KOPT-K1 (cell line): Measurements from ENCODE around the gene SPDL1.

Source experiments
- H3K27ac ChIP-seq: fragments of 200-600 bp; sonication (generic); 2 replicates; pipeline ENCODE4 v1.5.1; 2016; ENCODE audit warnings: antibody characterized with exemption, mild to moderate bottlenecking, low read depth, low read length; ENCODE audit not compliant: poor library complexity, severe bottlenecking
- H3K36me3 ChIP-seq: fragments of 200-600 bp; sonication (generic); 2 replicates; pipeline ENCODE4 v1.5.1; 2017; ENCODE audit warnings: antibody characterized with exemption, mild to moderate bottlenecking, low read length, moderate library complexity; ENCODE audit not compliant: insufficient read depth
- H3K9me3 ChIP-seq: fragments of 200-600 bp; sonication (generic); 2 replicates; pipeline ENCODE4 v1.5.1; 2017; ENCODE audit warnings: antibody characterized with exemption, low read length, mild to moderate bottlenecking; ENCODE audit not compliant: insufficient read depth, poor library complexity, severe bottlenecking

Gene SPDL1

DNA sequence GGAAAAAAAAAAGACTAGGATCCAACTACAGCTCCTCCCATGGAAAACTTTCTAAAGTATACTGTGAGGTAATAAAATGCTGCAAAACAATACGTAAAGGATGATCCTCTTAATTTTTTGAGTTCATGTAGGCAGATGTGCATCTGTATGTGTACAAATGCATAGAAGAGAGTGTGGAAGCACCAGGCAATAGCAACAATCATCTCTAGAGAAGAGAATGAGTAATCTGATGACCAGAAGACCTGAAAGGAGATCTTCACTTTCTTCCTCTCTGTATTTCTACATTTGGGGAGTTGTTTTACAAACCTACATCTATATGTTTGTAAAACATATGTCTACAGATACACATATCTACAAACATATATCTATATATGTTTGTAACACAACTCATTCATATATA is 29.3 kb upstream of the SPDL1 start:
- H3K27ac ChIP-seq: no peak overlapping the region
- H3K9me3 ChIP-seq: no peaks in the 10 kb centered on the region
- H3K36me3 ChIP-seq: no peaks in the 10 kb centered on the region

DNA sequence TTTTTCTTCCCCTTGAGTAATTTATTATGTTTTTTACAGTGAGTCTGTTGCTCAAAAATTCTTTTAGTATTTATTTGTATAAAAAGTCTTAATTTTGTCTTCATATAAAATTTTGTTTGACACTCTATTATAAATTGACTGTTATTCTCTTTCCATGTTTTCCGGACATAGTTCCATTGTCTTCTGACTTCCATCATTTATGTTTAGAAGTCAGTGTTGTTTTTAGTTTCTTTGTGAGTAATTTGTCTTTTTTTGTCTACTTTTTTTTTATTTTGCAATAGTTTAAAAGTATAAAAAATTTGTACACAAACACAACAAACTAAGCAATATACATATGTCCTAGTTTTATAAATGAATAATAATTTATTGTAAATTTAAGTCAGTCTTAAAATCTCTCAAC is 25.7 kb upstream of the SPDL1 start:
- Histone ChIP-seq H3K27ac (no peak overlapping the region), H3K9me3 (no peaks in the 10 kb centered on the region), H3K36me3 (no peaks in the 10 kb centered on the region)

DNA sequence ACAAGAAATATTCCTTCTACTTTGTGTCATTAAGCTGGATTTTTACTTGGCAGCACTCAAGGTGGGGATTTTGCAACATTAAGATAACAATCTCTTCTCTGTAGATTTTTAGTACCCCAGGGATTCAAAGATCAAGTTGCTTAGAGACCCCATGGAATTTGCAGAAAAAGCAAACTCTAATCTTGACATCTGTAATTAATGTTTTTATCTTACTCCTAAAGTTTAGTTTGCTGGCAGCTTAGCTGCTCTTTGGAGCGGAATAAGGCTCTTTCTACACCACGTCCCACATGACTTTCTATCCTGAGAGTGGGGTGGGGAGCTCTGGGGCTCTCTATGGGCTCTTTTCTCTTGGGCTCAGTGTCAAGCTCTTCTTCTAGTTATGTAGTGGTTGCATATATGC is 21.7 kb upstream of the SPDL1 start:
- Histone ChIP-seq H3K9me3 (no peaks in the 10 kb centered on the region), H3K27ac (no peak overlapping the region), H3K36me3 (no peaks in the 10 kb centered on the region)

DNA sequence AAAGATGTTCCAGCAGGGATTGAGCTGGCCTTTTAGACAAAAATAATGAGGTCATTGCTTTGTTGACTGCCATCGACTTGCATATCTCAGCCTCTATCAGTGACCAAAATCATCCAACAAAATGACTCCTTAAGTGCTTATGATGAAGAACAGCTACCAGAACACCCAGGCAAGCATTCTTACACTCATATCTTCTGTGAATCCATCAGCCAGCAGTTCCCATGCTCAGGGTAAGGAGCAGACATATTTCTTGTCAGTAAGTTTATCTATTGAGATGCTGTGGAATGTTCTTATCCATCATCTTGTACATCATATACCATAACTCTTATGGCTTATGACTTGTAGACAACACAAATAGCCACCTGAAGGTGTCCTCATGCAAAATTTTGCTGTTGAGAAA is 20.2 kb upstream of the SPDL1 start:
- Histone ChIP-seq H3K36me3 (no peaks in the 10 kb centered on the region), H3K27ac (no peak overlapping the region), H3K9me3 (no peaks in the 10 kb centered on the region)

DNA sequence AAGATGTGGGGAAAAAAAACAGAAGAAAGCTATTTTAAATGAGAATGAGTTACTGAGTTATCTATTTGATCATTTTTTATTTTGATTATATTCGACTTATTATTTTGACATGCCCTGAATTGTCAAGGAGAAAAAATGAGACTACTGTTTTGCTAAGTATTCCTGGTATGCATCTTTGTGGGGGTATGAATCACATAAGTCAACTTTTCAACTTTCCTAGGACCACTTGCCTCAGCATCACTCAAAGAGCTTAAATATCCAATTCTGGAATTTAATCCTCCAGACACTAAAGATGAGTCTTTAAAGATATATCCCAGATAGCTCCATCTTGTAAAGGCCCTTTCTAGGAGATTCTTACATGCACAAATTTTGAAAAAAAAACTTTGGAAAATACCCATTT is 17.4 kb upstream of the SPDL1 start:
- no peaks in the 10 kb centered on the region for H3K9me3 ChIP-seq
- no peaks in the 10 kb centered on the region for H3K36me3 ChIP-seq
- H3K27ac ChIP-seq: no peak overlapping the region

DNA sequence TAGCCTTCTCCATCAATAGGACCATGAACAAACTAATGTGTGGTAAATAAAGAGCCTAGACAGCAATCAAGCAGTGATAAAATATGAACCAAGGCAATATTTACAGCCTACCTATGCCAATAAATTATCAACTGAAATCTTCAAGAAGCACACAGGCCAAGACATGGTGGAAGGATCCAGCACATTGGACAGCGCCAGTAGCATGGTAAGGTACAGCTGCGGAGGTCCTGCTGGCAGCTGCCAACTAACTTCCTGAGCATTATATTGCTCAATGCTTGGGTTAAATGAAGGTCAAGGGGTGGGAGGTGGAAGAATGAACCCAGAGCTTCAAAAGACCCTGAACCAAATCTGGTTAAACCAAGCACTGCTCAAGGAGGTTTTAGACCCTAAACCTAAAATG is 16.5 kb upstream of the SPDL1 start:
- Histone ChIP-seq H3K27ac (no peak overlapping the region), H3K36me3 (no peaks in the 10 kb centered on the region), H3K9me3 (no peaks in the 10 kb centered on the region)

DNA sequence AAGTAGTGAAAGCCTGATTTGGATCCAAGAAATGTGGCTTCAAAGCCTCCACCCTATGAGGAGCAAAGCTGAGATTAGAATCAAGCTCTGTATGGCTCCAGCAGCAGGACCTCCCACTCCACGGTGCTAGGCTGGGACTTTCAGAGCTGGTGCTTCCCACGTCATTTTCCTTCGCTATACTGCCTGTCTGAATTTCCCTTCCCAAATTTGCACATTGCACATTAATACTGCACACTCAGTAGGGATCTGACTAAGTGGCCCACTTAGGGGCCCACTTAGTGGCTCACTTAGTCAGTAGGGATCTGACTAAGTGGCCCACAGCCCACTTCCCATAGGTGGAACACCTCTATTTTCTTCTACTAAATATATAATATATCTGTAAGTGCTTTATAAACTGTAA is 14.1 kb upstream of the SPDL1 start:
- no peaks in the 10 kb centered on the region for H3K9me3 ChIP-seq

DNA sequence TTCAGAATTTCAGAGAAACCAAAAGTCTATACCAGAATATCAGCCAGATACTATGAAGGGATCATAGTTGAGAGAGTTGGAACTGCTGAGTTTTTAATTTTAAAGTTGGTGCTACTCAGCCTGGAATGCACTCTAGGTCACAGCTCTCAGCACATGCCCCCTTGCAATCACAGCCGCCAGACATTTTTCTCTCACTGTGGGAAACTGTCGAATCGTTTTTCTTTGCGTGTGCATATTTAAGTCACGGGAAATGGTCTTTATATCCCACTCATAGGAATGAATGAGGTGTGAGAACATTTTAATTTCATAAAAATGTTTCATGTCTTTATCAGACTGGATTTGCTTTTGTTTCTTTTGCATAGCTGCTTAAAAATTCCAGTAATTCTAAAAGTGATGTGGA is 12.2 kb upstream of the SPDL1 start:
- Histone ChIP-seq H3K36me3 (no peaks in the 10 kb centered on the region), H3K9me3 (no peaks in the 10 kb centered on the region), H3K27ac (no peak overlapping the region)

More for the DNA sequence above, 14.1 kb upstream of the SPDL1 start:
- Histone ChIP-seq H3K27ac (no peak overlapping the region), H3K36me3 (no peaks in the 10 kb centered on the region)

DNA sequence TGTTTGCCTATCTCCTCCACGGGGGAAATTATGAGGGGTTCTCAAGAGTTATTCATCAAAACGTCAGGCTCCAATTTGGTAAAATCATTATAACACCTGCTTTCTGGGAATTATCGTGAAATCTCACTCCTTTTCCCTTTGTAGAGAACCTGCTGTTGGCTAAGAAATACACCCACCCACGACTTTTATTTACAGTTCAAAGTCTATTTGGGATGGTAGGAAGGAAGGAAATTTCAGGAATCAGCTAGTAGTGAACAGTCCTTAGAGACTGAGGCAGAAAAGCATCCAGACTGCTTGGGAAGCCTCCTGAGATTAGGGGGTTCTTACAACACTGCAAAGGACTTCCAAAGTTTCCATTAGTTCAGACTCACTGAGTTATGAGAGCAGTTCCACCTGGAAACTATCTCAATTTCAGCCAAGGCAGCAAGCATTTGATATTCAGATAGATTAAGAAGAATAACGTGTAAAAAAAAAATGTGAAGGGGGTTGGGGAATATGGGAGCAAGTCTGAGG is 9.4 kb upstream of the SPDL1 start:
- Histone ChIP-seq H3K36me3 (no peaks in the 10 kb centered on the region), H3K27ac (no peak overlapping the region)

DNA sequence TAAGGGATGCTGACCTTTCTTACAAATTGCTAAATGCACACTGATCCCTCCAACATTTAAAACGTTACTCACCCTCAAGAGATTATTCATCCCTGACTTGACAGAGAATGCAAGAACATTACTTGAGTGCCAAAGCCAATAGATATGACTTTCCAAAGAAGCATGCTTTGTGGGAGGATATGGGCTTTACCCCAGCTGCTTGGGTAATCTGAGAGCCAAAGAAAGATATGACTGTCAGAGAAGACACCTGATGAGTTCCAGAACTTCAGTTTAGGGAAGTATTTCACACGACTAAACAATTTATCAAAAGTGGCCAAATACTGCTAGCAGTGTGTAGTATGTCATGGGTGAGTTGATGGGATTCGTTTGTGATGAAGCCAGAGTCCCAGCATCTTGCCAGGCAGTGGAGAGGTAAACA is 7.4 kb upstream of the SPDL1 start:
- no peak overlapping the region for H3K27ac ChIP-seq
- H3K9me3 ChIP-seq: no peaks in the 10 kb centered on the region
- no peaks in the 10 kb centered on the region for H3K36me3 ChIP-seq

More for the DNA sequence above, 9.4 kb upstream of the SPDL1 start:
- no peaks in the 10 kb centered on the region for H3K9me3 ChIP-seq

DNA sequence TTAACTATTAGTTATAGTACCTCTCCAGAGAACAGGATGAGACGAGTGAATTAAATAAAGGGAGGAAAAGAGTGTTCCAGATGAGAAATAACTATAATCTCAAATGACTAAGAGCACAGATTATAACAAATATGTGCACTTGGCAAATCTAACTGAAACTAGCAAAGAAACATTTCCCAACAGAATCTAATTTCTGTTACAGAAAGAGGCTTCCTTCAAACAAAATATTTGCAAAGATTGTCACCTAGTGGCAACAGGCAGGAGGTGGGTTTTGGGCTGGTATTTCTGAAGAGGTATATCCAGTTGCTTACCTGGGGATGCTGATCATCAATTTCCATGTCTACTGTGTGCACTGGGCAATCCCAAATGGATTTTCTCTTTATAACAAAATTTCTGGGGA is 5.6 kb upstream of the SPDL1 start:
- no peaks in the 10 kb centered on the region for H3K36me3 ChIP-seq
- H3K27ac ChIP-seq: no peak overlapping the region
- no peaks in the 10 kb centered on the region for H3K9me3 ChIP-seq

DNA sequence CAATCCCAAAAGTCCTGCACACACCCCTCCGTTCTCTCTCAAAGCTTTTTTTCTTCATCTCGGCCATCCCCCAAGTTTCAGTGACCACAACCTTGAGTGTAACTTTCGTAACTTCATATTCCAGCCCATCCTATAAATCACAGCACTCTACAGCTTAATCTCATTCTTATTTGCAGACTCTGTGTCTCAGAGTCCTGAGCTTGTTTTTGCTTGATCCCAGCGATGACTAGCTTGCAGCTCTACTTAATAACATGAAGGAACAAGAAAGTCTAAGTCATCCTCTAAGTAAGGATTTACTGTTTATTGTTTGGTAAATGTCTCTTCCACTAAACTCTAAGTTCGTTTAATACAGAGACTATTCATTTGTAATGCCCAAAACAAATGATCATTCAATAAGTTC is 2.6 kb upstream of the SPDL1 start:
- no peak overlapping the region for H3K27ac ChIP-seq
- no peaks in the 10 kb centered on the region for H3K9me3 ChIP-seq

DNA sequence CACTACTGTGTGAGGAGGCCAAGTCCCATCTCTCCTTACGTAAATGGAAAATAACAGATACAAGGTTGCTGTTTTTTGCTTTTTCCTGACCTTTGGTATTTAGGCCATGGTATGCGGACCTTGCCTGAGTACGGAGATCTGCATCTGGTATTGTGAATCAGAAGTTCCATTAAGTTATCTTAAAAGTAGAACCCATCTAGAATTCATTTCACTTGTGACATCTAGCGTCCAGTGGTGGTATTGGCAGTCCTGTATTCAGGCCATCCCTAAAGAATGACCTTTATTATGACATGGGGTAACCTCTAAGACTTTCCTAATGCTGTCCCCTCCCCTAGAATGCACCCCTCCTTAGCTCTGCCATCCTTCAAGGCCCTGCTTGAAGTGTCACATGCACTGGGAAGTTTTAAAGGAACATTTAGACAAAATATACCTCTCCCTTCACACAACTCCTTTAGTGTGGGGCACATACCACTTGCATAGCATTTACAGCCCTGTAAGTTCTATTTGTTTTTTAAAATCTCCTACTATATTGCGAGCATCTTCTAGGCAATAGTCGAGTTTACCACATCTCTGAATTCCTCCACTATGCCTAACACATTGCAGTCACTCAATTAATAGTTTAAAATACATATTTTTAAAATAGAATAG is 1.9 kb upstream of the SPDL1 start:
- Histone ChIP-seq H3K36me3 (peaks cover 9% of the 10 kb centered on the region; the same call in 1 of the 2 replicates), H3K9me3 (no peaks in the 10 kb centered on the region), H3K27ac (no peak overlapping the region)

More for the DNA sequence above, 2.6 kb upstream of the SPDL1 start:
- peaks cover 3% of the 10 kb centered on the region; the same call in 1 of the 2 replicates for H3K36me3 ChIP-seq

DNA sequence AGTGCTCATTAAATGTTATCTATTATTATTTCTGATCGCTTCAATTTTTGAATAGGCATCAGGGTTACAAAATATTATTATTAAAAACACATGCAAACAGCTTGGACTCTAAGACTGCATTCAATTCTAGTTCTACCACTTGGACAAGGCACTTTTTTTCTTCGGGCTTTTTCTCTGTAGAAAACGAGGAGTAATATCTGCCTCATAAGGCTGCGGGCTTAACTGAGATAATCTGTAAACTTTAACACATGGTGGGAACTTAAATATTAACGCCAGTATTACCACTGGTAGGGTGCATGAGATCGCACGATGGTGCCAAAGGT is 511 bp upstream of the SPDL1 start:
- Histone ChIP-seq H3K9me3 (no peaks in the 10 kb centered on the region), H3K27ac (peak overlapping the region; percentile 92), H3K36me3 (peaks cover 19% of the 10 kb centered on the region)

DNA sequence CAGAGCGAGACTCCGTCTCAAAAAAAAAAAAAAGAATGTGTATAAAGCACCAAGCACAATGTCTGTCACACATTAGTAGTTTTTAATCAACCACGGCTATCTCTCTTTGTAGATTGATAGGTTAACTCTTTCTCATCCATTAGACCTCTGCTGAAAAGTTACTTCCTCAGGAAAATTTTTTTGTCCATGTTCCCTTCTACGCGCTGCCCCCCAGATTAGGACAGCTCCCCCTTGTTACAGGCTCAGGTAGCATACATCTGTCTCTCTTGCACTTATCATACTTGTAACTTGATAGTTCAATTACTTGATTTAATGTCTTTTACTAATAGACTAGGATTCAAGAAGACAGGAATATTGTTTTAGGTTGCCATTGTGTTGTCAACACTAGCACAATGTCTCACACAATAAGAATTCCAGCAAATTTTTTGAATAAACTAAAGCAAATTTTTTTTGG is 1.5 kb downstream of the SPDL1 start:
- Histone ChIP-seq H3K27ac (no peak overlapping the region), H3K36me3 (peaks cover 39% of the 10 kb centered on the region), H3K9me3 (no peaks in the 10 kb centered on the region)

DNA sequence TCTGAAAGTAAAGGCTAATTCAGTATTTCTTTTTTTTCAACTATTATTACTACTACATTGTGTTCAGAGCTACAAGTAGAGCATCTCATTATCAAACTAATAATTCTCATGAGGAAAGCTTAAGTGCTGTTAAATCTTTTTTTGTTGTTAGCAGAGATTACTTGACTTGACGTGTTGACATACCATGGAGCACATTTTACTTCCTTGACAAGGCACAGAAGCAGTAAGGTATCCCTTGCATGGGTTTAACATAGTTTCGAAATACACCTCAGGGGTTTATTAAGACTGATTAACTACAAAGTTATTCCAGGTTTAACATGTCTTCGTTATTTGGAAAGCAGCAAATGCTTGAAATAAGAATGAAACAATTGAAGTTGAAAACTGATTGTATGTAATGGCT is 7.0 kb downstream of the SPDL1 start:
- Histone ChIP-seq H3K36me3 (peaks cover 95% of the 10 kb centered on the region), H3K9me3 (no peaks in the 10 kb centered on the region), H3K27ac (no peak overlapping the region)
